ENCODE results near the gene CHN2. TPM values are rescaled to one million over a fixed set of nuclear protein-coding genes. Genes with fewer than 3 reads are reported as not detected.
A peak's percentile ranks its signal among the peaks of the same experiment; 100 is the strongest.

CHN2 gene
- total RNA-seq, 1 experiment from 2014 or later: not detected

DNA sequence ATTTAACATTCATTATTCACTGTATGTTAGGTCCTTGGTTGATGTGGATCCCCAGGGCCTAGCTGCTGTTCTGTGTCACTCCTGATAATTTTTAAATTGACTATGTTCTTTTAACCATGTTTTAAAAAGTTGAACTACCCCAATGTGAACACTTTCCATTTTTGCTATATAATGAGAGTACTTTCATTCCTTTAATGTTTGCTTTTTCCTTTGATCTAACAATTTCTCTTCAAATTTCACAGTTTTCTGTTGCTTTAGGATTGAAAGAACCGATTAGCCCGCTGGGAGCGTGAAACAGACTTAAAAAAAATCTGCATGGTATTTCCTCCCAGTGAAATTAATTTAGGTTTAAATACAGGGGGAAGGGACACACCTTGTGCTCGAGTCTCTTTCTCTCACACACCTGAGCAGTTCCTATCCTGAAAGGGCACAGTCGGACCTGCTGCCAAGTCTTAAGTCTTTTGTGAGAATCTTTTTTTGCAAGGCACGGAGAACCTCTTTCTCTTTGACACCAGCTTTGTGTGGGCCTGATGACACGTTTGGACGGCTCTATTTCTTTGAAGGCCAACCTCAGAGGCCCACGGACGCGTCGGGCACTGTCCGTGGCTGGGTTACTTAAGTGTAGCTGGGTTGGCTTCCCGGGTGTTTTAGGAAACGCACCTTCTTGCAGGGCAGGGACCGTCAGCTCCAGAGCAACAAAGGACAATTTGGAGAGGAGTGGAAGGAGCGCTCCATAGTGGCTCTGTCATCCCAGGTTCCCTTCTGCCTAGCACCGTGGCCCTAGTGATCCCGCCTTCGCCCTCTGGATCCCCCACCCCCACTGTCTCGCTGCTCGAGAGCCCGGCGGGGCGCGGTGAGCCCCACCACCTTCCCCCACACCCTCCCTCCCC is 1.0 kb upstream of the CHN2 start:
- H3F3A ChIP-seq (ENCODE audit: insufficient read depth, low read depth): peaks cover 35% of the 10 kb centered on the region
- peak overlapping the region; percentile 53 for H3K4me2 ChIP-seq
- TF ChIP-seq, protein P1, sequence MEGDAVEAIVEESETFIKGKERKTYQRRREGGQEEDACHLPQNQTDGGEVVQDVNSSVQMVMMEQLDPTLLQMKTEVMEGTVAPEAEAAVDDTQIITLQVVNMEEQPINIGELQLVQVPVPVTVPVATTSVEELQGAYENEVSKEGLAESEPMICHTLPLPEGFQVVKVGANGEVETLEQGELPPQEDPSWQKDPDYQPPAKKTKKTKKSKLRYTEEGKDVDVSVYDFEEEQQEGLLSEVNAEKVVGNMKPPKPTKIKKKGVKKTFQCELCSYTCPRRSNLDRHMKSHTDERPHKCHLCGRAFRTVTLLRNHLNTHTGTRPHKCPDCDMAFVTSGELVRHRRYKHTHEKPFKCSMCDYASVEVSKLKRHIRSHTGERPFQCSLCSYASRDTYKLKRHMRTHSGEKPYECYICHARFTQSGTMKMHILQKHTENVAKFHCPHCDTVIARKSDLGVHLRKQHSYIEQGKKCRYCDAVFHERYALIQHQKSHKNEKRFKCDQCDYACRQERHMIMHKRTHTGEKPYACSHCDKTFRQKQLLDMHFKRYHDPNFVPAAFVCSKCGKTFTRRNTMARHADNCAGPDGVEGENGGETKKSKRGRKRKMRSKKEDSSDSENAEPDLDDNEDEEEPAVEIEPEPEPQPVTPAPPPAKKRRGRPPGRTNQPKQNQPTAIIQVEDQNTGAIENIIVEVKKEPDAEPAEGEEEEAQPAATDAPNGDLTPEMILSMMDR (conservative IDR thresholded peaks at IDR 0.05): no peak
- TF ChIP-seq EZH2 (IDR thresholded peaks at IDR 0.05; ENCODE audit: low read depth): no peak
- ChIA-PET CTCF (no interaction called here), POLR2A (ENCODE audit: unreplicated experiment) (no interaction called here)
- H3K79me2 ChIP-seq (ENCODE audit: low read depth): no peaks in the 10 kb centered on the region
- peaks cover 53% of the 10 kb centered on the region for H3K4me1 ChIP-seq (replicated peaks; ENCODE audit: insufficient read depth)
- H3K9me3 ChIP-seq (ENCODE audit: insufficient read depth, low read depth): no peaks in the 10 kb centered on the region
- H3K27me3 ChIP-seq (ENCODE audit: insufficient read depth, low read depth): no peaks in the 10 kb centered on the region
- intact Hi-C loops (cut with micrococcal nuclease; ENCODE audit: unreplicated experiment): no loop called here
- H4K20me1 ChIP-seq (ENCODE audit: insufficient read depth): no peaks in the 10 kb centered on the region
- DNase-seq: no peak
- H3K27ac ChIP-seq: no peak overlapping the region
- no peak overlapping the region for H2AFZ ChIP-seq
- H3K4me3 ChIP-seq: no peak overlapping the region
- no TSS peak for BruUV-seq (replicated peaks)
- H3K36me3 ChIP-seq (ENCODE audit: low read depth): no peaks in the 10 kb centered on the region
- H3K9me2 ChIP-seq (ENCODE audit: insufficient read depth): no peaks in the 10 kb centered on the region

DNA sequence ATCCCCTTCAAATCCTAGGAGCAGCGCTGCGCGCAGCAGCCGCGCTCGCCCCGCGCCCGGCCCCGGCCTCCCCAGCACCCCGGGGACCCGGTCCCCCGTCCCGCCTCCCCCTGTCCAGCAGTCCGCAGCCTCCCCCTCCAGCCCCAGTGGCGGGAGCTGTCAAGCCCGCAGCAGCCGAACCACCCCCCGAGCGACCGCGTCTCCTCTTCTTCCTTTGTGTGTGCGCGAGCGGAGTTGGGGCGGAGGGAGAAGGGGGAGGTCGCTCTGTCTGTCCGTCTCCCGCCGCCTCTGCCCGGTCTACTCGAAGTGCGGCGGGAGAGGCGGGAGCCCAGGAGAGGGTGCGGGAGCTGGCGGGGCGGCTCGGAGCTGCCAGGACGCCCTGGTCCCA is 375 bp upstream of the CHN2 start:
- Histone ChIP-seq H3K27ac (no peak overlapping the region), H3K4me1 (replicated peaks; ENCODE audit: insufficient read depth) (peaks cover 52% of the 10 kb centered on the region), H3F3A (ENCODE audit: insufficient read depth, low read depth) (peaks cover 35% of the 10 kb centered on the region), H3K4me2 (peak overlapping the region; percentile 51; the same call in 1 of the 2 replicates), H3K9me3 (ENCODE audit: insufficient read depth, low read depth) (no peaks in the 10 kb centered on the region), H3K9me2 (ENCODE audit: insufficient read depth) (no peaks in the 10 kb centered on the region), H3K4me3 (peak overlapping the region; percentile 47; the same call in 1 of the 2 replicates), H4K20me1 (ENCODE audit: insufficient read depth) (no peaks in the 10 kb centered on the region), H3K27me3 (ENCODE audit: insufficient read depth, low read depth) (no peaks in the 10 kb centered on the region), H2AFZ (no peak overlapping the region), H3K79me2 (ENCODE audit: low read depth) (no peaks in the 10 kb centered on the region), H3K36me3 (ENCODE audit: low read depth) (no peaks in the 10 kb centered on the region)
- no peak for DNase-seq
- ChIA-PET CTCF (no interaction called here), POLR2A (ENCODE audit: unreplicated experiment) (no interaction called here)
- no TSS peak for BruUV-seq (replicated peaks)
- no peak for TF ChIP-seq EZH2 (IDR thresholded peaks at IDR 0.05; ENCODE audit: low read depth)
- TF ChIP-seq, protein P1 (conservative IDR thresholded peaks at IDR 0.05): no peak
- intact Hi-C loops (cut with micrococcal nuclease; ENCODE audit: unreplicated experiment): no loop called here

DNA sequence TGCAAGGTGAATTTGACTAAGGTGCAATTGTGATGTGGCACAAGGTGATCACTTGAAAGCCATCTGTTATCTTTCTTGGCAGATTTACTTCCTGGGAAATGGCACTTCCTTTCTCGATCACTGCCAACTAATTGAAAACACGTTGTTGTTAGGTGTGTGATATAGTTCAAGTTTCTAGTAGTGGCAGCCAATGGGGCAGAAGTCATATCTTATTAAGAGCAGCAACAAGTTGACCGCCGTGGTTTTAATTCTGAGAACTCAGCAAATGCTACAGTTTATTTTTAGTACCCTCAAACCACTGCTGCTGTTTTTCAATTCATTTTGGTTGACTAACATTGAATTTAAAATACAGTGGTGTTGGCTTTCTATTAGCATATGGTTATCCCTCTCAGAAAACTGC is 1.6 kb downstream of the CHN2 start:
- TF ChIP-seq, protein P1 (conservative IDR thresholded peaks at IDR 0.05): no peak
- TF ChIP-seq EZH2 (IDR thresholded peaks at IDR 0.05; ENCODE audit: low read depth): no peak
- no peaks in the 10 kb centered on the region for H3K9me2 ChIP-seq (ENCODE audit: insufficient read depth)
- H3K27me3 ChIP-seq (ENCODE audit: insufficient read depth, low read depth): no peaks in the 10 kb centered on the region
- intact Hi-C loops (cut with micrococcal nuclease; ENCODE audit: unreplicated experiment): no loop called here
- CTCF ChIA-PET: no interaction called here
- POLR2A ChIA-PET (ENCODE audit: unreplicated experiment): no interaction called here
- no peak overlapping the region for H3K27ac ChIP-seq
- peak overlapping the region; percentile 51 for H3K4me2 ChIP-seq
- no peak for DNase-seq
- BruUV-seq (replicated peaks): no TSS peak
- no peaks in the 10 kb centered on the region for H4K20me1 ChIP-seq (ENCODE audit: insufficient read depth)
- H3K79me2 ChIP-seq (ENCODE audit: low read depth): no peaks in the 10 kb centered on the region
- no peaks in the 10 kb centered on the region for H3K36me3 ChIP-seq (ENCODE audit: low read depth)
- H3K4me3 ChIP-seq: peak overlapping the region; percentile 47; the same call in 1 of the 2 replicates
- peak overlapping the region; percentile 28; the same call in 1 of the 2 replicates for H2AFZ ChIP-seq
- peaks cover 18% of the 10 kb centered on the region for H3F3A ChIP-seq (ENCODE audit: insufficient read depth, low read depth)
- peaks cover 32% of the 10 kb centered on the region for H3K4me1 ChIP-seq (replicated peaks; ENCODE audit: insufficient read depth)
- H3K9me3 ChIP-seq (ENCODE audit: insufficient read depth, low read depth): no peaks in the 10 kb centered on the region

All from PC-9 (cell line).